Lung (tissue), 12 donors: ENCODE results near the gene MFF. TPM values are rescaled to one million over a fixed set of nuclear protein-coding genes. Genes with fewer than 3 reads are reported as not detected.

Experiments
- ATAC-seq: fragments of 200-7000 bp; cut with Tn5 transposase; one replicate; pipeline ENCODE4 v1.9.1; 2020; ENCODE audit warnings: moderate number of reproducible peaks; ENCODE audit not compliant: insufficient read depth, low FRiP score
- DNase-seq, 3 donors: peaks; one replicate each; pipeline ENCODE4 v3.0.0-alpha.2; 2013 to 2017
- H3K27ac ChIP-seq, 2 donors: one replicate each; pipeline ENCODE4 v1.5.1; 2013; ENCODE audit warnings: mild to moderate bottlenecking in 2 of 2, moderate library complexity in 2 of 2, control low read depth in 1 of 2, inconsistent platforms in 1 of 2, low read depth in 1 of 2, low read length in 1 of 2
- H3K27me3 ChIP-seq, 3 donors: one replicate each; pipeline ENCODE4 v1.5.1; 2013; ENCODE audit warnings: low read length in 2 of 3; ENCODE audit not compliant: control insufficient read depth in 3 of 3, insufficient read depth in 3 of 3
- H3K36me3 ChIP-seq, 4 donors: one replicate each; pipeline ENCODE4 v1.5.1; 2013; ENCODE audit warnings: low read length in 4 of 4, mild to moderate bottlenecking in 1 of 4, moderate library complexity in 1 of 4; ENCODE audit not compliant: control insufficient read depth in 4 of 4, insufficient read depth in 4 of 4
- H3K4me1 ChIP-seq, 5 donors: one replicate each; pipeline ENCODE4 v1.5.1; 2013; ENCODE audit warnings: low read length in 5 of 5, mild to moderate bottlenecking in 2 of 5, moderate library complexity in 1 of 5; ENCODE audit not compliant: control insufficient read depth in 5 of 5, insufficient read depth in 5 of 5
- H3K4me3 ChIP-seq: one replicate; pipeline ENCODE4 v1.5.1; 2013; ENCODE audit warnings: mild to moderate bottlenecking, control low read depth, moderate library complexity
- H3K9ac ChIP-seq, 2 donors: one replicate each; pipeline ENCODE4 v1.5.1; 2013; ENCODE audit warnings: low read length in 2 of 2, control low read depth in 1 of 2; ENCODE audit not compliant: insufficient read depth in 1 of 2
- H3K9me3 ChIP-seq, 4 donors: one replicate each; pipeline ENCODE4 v1.5.1; 2013; ENCODE audit warnings: low read length in 3 of 4, mild to moderate bottlenecking in 1 of 4, moderate library complexity in 1 of 4; ENCODE audit not compliant: control insufficient read depth in 4 of 4, insufficient read depth in 3 of 4
- WGBS, 2 donors: extraction: QIAGEN DNeasy Blood & Tissue Kit; methylation state at CpG; one replicate each; pipeline ENCODE4 v1.1.7; 2013; 5-methylcytosine and 5-hydroxymethylcytosine counted together
- polyA plus RNA-seq, 2 donors: library from polyadenylated mRNA; stranded (reverse); fragments of 200-250 nt; gene quantifications; one replicate each; pipeline ENCODE4 v1.2.1, GENCODE V29; 2013
- total RNA-seq, 2 donors: library from RNA; depleted of rRNA in 1 of 2; stranded (reverse); fragments of >200 nt in 1 of 2; gene quantifications; one replicate each; pipeline ENCODE4 v1.2.1, GENCODE V29; 2014 to 2021
- TF ChIP-seq, protein P1 (sequence below): IDR thresholded peaks from 2 replicates; pipeline ENCODE4 v1.5.1; 2012; ENCODE audit warnings: mild to moderate bottlenecking; ENCODE audit errors: control extremely low read depth, extremely low read depth
- donor health status: control.
- donor health status: control.
- donor health status: Bipolar disorder and iron deficiency.
- donor health status: healthy.
- donor health status: DM: yes; HTN: yes; CAD: no.

The MFF gene
- total and polyA plus RNA-seq, 4 donors, result 47.0 to 90.6 (median 67.6) TPM

GRCh38 chr2:227347117-227347516 is 22.1 kb downstream of the MFF start:
- DNase-seq (no peak), ATAC-seq (no peak)
- 87 to 93% methylated on average over 7 of the region's 7 CpGs for WGBS, 2 donors
- no peak overlapping the region for H3K27ac ChIP-seq
- H3K4me1 ChIP-seq, result no peaks in the 10 kb centered on the region
- H3K9me3 ChIP-seq, result no peaks in the 10 kb centered on the region
- H3K9ac ChIP-seq, result no peak overlapping the region
- H3K4me3 ChIP-seq, result no peak overlapping the region
- no peaks in the 10 kb centered on the region for H3K27me3 ChIP-seq
- TF ChIP-seq, protein P1, sequence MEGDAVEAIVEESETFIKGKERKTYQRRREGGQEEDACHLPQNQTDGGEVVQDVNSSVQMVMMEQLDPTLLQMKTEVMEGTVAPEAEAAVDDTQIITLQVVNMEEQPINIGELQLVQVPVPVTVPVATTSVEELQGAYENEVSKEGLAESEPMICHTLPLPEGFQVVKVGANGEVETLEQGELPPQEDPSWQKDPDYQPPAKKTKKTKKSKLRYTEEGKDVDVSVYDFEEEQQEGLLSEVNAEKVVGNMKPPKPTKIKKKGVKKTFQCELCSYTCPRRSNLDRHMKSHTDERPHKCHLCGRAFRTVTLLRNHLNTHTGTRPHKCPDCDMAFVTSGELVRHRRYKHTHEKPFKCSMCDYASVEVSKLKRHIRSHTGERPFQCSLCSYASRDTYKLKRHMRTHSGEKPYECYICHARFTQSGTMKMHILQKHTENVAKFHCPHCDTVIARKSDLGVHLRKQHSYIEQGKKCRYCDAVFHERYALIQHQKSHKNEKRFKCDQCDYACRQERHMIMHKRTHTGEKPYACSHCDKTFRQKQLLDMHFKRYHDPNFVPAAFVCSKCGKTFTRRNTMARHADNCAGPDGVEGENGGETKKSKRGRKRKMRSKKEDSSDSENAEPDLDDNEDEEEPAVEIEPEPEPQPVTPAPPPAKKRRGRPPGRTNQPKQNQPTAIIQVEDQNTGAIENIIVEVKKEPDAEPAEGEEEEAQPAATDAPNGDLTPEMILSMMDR, result no peak
- H3K36me3 ChIP-seq, result peaks cover 4 to 15% (median 8%) of the 10 kb centered on the region in 4 donors

DNA sequence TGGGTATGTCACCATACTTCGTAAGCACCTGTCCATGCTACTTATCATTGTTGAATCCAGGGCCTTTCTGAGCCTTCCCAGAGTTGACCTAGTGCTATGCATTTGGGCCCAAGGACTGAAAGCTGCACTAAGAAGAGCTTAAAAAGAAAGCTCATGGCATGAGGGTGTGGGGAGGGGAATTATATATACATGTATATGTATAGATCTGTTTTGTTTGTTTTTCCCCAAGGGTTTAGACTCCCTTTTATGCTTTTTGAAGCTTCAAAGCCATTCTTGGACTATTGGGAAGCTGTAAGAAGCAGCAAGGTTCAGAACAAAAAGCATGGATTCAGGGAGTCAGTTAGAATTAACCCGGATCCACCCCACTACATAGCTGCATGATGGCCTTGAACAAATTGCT is 23.3 kb downstream of the MFF start:
- Histone ChIP-seq H3K27me3 (no peaks in the 10 kb centered on the region), H3K27ac (no peak overlapping the region), H3K4me1 (no peaks in the 10 kb centered on the region), H3K9ac (no peak overlapping the region), H3K9me3 (peaks cover 0 to 2% (median 0%) of the 10 kb centered on the region in 4 donors), H3K4me3 (no peak overlapping the region), H3K36me3 (peaks cover 4 to 15% (median 9%) of the 10 kb centered on the region in 4 donors)
- TF ChIP-seq, protein P1, result no peak
- ATAC-seq (no peak), DNase-seq (no peak)
- WGBS, 2 donors, result 97 to 98% methylated on average over 2 of the region's 2 CpGs

- TF ChIP-seq, protein P1, result no peak
- Histone ChIP-seq H3K9me3 (peaks cover 0 to 2% (median 0%) of the 10 kb centered on the region in 4 donors), H3K4me1 (no peaks in the 10 kb centered on the region), H3K27me3 (no peaks in the 10 kb centered on the region), H3K36me3 (peaks cover 4 to 15% (median 10%) of the 10 kb centered on the region in 4 donors), H3K4me3 (no peak overlapping the region), H3K27ac (no peak overlapping the region), H3K9ac (no peak overlapping the region)
- ATAC-seq, result no peak
- 91 to 94% methylated on average over 7 of the region's 7 CpGs for WGBS, 2 donors
- DNase-seq, result no peak
Observed at GRCh38 chr2:227349989-227350612, 25.1 kb downstream of the MFF start.

GRCh38 chr2:227351639-227352038 is 26.6 kb downstream of the MFF start:
- Histone ChIP-seq H3K4me3 (no peak overlapping the region), H3K9ac (no peak overlapping the region), H3K27me3 (no peaks in the 10 kb centered on the region), H3K9me3 (peaks cover 0 to 2% (median 0%) of the 10 kb centered on the region in 4 donors), H3K27ac (no peak overlapping the region), H3K36me3 (peaks cover 11 to 16% (median 15%) of the 10 kb centered on the region in 4 donors), H3K4me1 (no peaks in the 10 kb centered on the region)
- no peak for DNase-seq
- 66 to 77% methylated on average over 4 of the region's 4 CpGs for WGBS, 2 donors
- TF ChIP-seq, protein P1, result no peak
- no peak for ATAC-seq
